Measurements from ENCODE around the gene RPL18A. TPM values are rescaled to one million over a fixed set of nuclear protein-coding genes. Genes with fewer than 3 reads are reported as not detected.

RPL18A gene
- polyA plus RNA-seq, 2 of the 4 experiments (the other 2 are of a cell fraction): 696 to 1,807 TPM

GRCh38 chr19:17812099-17812498 lies 47.6 kb upstream of the RPL18A start:
- Histone ChIP-seq H3K4me2 (no peak overlapping the region), H3K4me1 (no peaks in the 10 kb centered on the region), H3K9me3 (0 out of 3 replicates have a peak, but pooled peaks cover 2% of the 10 kb centered on the region), H3K27ac (no peak overlapping the region), H3K4me3 (no peak overlapping the region)
- DNase-seq (ENCODE audit: low read depth in 1 of 2, low spot score in 1 of 2): no peak
- TF ChIP-seq MAFK (IDR thresholded peaks at IDR 0.05; ENCODE audit: partially characterized antibody) (peak; percentile 2), EHF (CRISPR knock-in tag; IDR thresholded peaks at IDR 0.05) (no peak), EHMT2 (IDR thresholded peaks at IDR 0.05; ENCODE audit: low read depth) (no peak)
- ChIA-PET CTCF (interaction anchor here (0.7 to 2.1 kb wide), 2 partner anchors 28 to 44 kb away, joined by 3 to 6 read pairs; no protein-coding TSS in a partner anchor), POLR2A (no interaction called here)
- ATAC-seq: no peak
- FAIRE-seq: no peak
- 80% methylated on average over 4 of the region's 5 CpGs for WGBS (ENCODE audit: missing lambda C conversion rate)

DNA sequence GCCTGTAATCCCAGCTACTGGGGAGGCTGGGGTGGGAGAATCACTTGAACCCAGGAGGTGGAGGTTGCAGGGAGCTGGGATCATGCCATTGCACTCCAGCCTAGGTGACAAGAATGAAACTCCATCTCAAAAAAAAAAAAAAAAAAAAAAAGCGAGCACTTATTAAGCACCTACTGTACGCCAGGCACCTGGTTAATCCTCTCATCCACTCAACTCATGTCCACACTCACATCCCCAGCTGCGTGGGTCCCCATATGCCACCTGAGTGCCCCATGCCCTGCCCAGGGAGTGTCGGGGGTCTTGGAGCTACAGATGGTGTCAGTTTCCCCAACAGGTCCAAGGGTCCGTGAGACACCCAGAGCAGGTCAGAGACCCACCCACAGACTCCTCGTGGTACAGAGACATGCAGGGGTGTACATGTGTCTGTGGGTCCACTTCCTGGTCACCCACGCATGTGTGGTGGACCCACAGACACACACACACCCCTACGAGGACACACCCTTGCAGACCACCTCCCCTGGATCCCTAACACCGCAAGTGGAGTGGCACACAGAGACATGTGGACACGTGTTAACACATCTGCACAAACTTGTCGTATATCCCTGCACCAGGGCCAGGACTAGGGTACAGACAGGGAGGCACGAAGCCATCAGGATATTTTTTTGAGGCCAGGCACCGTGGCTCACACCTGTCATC lies 41.9 kb upstream of the RPL18A start:
- Histone ChIP-seq H3K4me2 (no peak overlapping the region), H3K4me1 (no peaks in the 10 kb centered on the region), H3K9me3 (0 out of 3 replicates have a peak, but pooled peaks cover 2% of the 10 kb centered on the region), H3K4me3 (no peak overlapping the region), H3K27ac (no peak overlapping the region)
- no peak for TF ChIP-seq CTCF (IDR thresholded peaks at IDR 0.05)
- TF ChIP-seq FOSB (CRISPR knock-in tag; IDR thresholded peaks at IDR 0.05): no peak
- TF ChIP-seq NPAS2 (CRISPR knock-in tag; IDR thresholded peaks at IDR 0.05; ENCODE audit: borderline replicate concordance): no peak
- TF ChIP-seq HDAC2 (IDR thresholded peaks at IDR 0.05): no peak
- TF ChIP-seq E2F6 (IDR thresholded peaks at IDR 0.05; ENCODE audit: borderline replicate concordance, low read depth): no peak
- TF ChIP-seq, protein P1, sequence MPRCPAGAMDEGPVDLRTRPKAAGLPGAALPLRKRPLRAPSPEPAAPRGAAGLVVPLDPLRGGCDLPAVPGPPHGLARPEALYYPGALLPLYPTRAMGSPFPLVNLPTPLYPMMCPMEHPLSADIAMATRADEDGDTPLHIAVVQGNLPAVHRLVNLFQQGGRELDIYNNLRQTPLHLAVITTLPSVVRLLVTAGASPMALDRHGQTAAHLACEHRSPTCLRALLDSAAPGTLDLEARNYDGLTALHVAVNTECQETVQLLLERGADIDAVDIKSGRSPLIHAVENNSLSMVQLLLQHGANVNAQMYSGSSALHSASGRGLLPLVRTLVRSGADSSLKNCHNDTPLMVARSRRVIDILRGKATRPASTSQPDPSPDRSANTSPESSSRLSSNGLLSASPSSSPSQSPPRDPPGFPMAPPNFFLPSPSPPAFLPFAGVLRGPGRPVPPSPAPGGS (IDR thresholded peaks at IDR 0.05): no peak
- no peak for TF ChIP-seq ESRRA (IDR thresholded peaks at IDR 0.05; ENCODE audit: borderline replicate concordance, low read length)
- TF ChIP-seq MAFK (IDR thresholded peaks at IDR 0.05; ENCODE audit: partially characterized antibody): no peak
- TF ChIP-seq ZC3H11A (IDR thresholded peaks at IDR 0.05): no peak
- TF ChIP-seq RCOR1 (IDR thresholded peaks at IDR 0.05; ENCODE audit: low read depth, low read length): no peak
- no peak for TF ChIP-seq JUNB (IDR thresholded peaks at IDR 0.05)
- TF ChIP-seq, protein P2, sequence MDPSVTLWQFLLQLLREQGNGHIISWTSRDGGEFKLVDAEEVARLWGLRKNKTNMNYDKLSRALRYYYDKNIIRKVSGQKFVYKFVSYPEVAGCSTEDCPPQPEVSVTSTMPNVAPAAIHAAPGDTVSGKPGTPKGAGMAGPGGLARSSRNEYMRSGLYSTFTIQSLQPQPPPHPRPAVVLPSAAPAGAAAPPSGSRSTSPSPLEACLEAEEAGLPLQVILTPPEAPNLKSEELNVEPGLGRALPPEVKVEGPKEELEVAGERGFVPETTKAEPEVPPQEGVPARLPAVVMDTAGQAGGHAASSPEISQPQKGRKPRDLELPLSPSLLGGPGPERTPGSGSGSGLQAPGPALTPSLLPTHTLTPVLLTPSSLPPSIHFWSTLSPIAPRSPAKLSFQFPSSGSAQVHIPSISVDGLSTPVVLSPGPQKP (IDR thresholded peaks at IDR 0.05; ENCODE audit: low read depth, low read length): no peak
- no peak for TF ChIP-seq KDM5A (IDR thresholded peaks at IDR 0.05)
- TF ChIP-seq BHLHE40 (IDR thresholded peaks at IDR 0.05; ENCODE audit: low read depth, low read length): no peak
- POLR2A ChIA-PET: no interaction called here
- DNase-seq (ENCODE audit: low read depth in 1 of 2, low spot score in 1 of 2) (no peak), FAIRE-seq (no peak), ATAC-seq (no peak; a peak in 1 of 6 replicates)
- CTCF ChIA-PET: no interaction called here
- 66% methylated on average over 9 of the region's 13 CpGs for WGBS (ENCODE audit: missing lambda C conversion rate)

DNA sequence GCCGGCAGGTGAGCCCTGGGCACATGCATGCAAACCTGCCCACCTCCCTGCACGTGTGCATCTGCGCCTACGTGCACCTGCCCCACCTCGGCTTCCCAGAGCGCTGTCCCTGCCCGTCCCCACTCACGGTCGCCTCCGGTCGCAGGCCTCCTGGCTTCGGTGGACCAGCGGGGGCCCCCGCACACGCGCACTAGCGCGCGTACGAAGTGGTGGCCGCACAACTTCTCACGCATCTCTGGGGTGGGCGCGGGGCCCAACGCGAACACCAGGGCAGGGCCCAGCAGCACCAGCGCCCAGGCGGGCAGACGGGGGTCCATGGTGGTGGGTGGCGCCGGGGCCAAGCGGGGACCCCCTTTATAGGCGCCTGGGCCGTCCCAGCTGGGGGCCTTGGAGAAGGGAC lies 38.5 kb upstream of the RPL18A start, which contains the start of gene INSL3:
TSS of gene INSL3 (minus strand) at position 330 of the 400 bp plus-strand sequence. CDS start at position 317, 13 bp downstream.
- H3K9me3 ChIP-seq: 0 out of 3 replicates have a peak, but pooled peaks cover 2% of the 10 kb centered on the region
- ATAC-seq (0 out of 6 replicates have a peak, but pooled peaks of 1 of the 2 experiments have one; percentile 19), FAIRE-seq (no peak), DNase-seq (ENCODE audit: low read depth in 1 of 2, low spot score in 1 of 2) (no peak)
- WGBS (ENCODE audit: missing lambda C conversion rate): 94% methylated on average over 23 of the region's 34 CpGs
- H3K4me2 ChIP-seq: no peak within 1 kb of the TSS
- no peak within 1 kb of the TSS for H3K27ac ChIP-seq
- no peaks in the 10 kb centered on the region for H3K4me1 ChIP-seq
- TF ChIP-seq HEYL (CRISPR knock-in tag; IDR thresholded peaks at IDR 0.05) (no peak), NPAS2 (CRISPR knock-in tag; IDR thresholded peaks at IDR 0.05; ENCODE audit: borderline replicate concordance) (no peak), HOXB13 (CRISPR knock-in tag; IDR thresholded peaks at IDR 0.05; ENCODE audit: low read depth) (no peak), TFCP2L1 (CRISPR knock-in tag; IDR thresholded peaks at IDR 0.05) (no peak), RARB (CRISPR knock-in tag; IDR thresholded peaks at IDR 0.05) (no peak)
- CTCF ChIA-PET: no interaction called here
- no peak within 1 kb of the TSS for H3K4me3 ChIP-seq
- POLR2A ChIA-PET: no interaction called here
